ENCODE data around the gene MGAT4A. TPM values are rescaled to one million over a fixed set of nuclear protein-coding genes. Genes with fewer than 3 reads are reported as not detected.

MGAT4A gene
- total RNA-seq, 3 donors from 2014 or later: 24.8 to 33.1 (median 32.4) TPM

GRCh38 chr2:98572211-98572610 lies 158.7 kb downstream of the MGAT4A start:
- H3K4me3 Mint-ChIP-seq: no peak overlapping the region
- ATAC-seq (no peak), DNase-seq (no peak)
- H3K9me3 Mint-ChIP-seq: no peaks in the 10 kb centered on the region
- H3K27me3 Mint-ChIP-seq (ENCODE audit: low read depth): no peaks in the 10 kb centered on the region
- H3K36me3 Mint-ChIP-seq (ENCODE audit: insufficient read depth): peaks cover 33% of the 10 kb centered on the region
- H3K4me1 Mint-ChIP-seq (ENCODE audit: low read depth): no peaks in the 10 kb centered on the region

DNA sequence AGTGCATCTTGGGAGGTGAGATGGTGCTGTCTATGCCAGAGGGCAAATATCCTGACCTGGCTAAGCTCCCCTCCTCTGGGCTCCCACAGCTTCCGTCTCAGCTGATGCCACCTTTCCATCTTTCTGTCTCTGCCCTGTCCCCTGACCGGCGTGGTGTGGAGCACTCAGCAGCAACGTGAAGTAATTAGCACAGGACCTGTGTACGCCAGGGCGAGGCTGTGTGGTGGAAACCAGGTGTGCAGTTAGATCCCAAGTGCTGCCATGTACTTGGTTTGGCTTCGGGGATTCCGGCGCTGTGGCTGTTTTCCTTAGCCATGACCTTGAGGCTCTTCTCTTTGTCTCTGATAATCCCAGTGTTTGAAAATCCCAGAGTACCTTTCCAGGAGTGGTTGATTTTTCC lies 159.1 kb downstream of the MGAT4A start:
- Mint-ChIP-seq H3K27me3 (ENCODE audit: low read depth) (no peaks in the 10 kb centered on the region), H3K4me3 (no peak overlapping the region), H3K36me3 (ENCODE audit: insufficient read depth) (peaks cover 37% of the 10 kb centered on the region), H3K4me1 (ENCODE audit: low read depth) (no peaks in the 10 kb centered on the region), H3K9me3 (no peaks in the 10 kb centered on the region)
- ATAC-seq (no peak), DNase-seq (no peak)

DNA sequence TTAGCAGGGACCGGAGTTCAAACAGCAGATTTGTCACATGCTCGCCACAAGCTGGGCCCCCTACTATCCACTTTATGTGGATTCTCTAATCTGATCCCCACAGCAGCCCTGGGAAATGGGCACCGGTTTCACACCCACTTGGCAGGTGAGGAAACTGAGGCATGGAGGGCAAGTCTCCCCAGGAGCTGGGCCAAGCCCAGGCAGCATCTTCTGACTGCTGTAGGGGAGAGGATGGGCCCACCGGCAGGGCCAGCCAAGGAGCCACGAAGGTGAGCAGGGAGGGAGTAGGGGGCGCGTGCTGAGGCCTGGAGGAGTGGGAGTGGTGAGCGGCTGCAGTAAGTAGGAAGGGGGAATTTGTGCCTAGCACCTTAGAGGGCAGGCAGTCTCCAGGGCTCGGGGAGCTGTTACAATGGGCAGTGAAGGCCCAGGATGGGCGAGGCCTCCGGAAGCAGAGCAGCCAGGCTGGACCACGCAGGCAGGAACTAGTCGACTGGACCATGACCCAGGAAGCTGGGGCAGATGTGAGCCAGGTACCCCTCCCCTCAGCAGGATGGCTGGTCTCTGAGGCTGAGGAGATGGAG lies 159.7 kb downstream of the MGAT4A start:
- ATAC-seq (no peak), DNase-seq (no peak)
- no peaks in the 10 kb centered on the region for H3K9me3 Mint-ChIP-seq
- peaks cover 40% of the 10 kb centered on the region for H3K36me3 Mint-ChIP-seq (ENCODE audit: insufficient read depth)
- H3K4me3 Mint-ChIP-seq: no peak overlapping the region
- no peaks in the 10 kb centered on the region for H3K4me1 Mint-ChIP-seq (ENCODE audit: low read depth)
- no peaks in the 10 kb centered on the region for H3K27me3 Mint-ChIP-seq (ENCODE audit: low read depth)

DNA sequence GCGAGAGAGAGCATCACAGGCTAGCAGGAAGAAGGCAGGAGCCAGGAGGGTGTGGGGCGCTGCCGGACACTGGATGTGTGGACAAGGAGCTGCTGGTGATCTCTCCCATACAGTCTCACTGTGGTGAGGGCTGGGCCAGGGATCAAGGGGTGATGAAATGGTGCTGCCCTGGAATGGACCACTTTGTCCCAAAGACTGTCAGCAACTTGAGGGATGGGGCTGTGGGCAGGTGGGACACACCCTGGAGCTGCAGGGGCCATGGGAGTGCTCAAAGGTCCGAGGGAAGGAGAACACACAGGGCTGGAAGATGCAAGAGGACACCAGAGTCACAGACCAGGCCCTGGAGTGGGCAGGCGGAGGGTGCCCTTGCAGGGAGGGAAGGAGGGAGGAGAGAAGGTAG lies 160.6 kb downstream of the MGAT4A start:
- ATAC-seq (no peak), DNase-seq (no peak)
- peaks cover 42% of the 10 kb centered on the region for H3K36me3 Mint-ChIP-seq (ENCODE audit: insufficient read depth)
- no peaks in the 10 kb centered on the region for H3K4me1 Mint-ChIP-seq (ENCODE audit: low read depth)
- no peak overlapping the region for H3K4me3 Mint-ChIP-seq
- no peaks in the 10 kb centered on the region for H3K9me3 Mint-ChIP-seq
- no peaks in the 10 kb centered on the region for H3K27me3 Mint-ChIP-seq (ENCODE audit: low read depth)

- Mint-ChIP-seq H3K4me1 (ENCODE audit: low read depth) (no peaks in the 10 kb centered on the region), H3K36me3 (ENCODE audit: insufficient read depth) (peaks cover 45% of the 10 kb centered on the region), H3K4me3 (no peak overlapping the region), H3K9me3 (no peaks in the 10 kb centered on the region), H3K27me3 (ENCODE audit: low read depth) (no peaks in the 10 kb centered on the region)
- ATAC-seq: no peak
- DNase-seq: no peak
Measured at GRCh38 chr2:98569915-98570314, 161.0 kb downstream of the MGAT4A start.

DNA sequence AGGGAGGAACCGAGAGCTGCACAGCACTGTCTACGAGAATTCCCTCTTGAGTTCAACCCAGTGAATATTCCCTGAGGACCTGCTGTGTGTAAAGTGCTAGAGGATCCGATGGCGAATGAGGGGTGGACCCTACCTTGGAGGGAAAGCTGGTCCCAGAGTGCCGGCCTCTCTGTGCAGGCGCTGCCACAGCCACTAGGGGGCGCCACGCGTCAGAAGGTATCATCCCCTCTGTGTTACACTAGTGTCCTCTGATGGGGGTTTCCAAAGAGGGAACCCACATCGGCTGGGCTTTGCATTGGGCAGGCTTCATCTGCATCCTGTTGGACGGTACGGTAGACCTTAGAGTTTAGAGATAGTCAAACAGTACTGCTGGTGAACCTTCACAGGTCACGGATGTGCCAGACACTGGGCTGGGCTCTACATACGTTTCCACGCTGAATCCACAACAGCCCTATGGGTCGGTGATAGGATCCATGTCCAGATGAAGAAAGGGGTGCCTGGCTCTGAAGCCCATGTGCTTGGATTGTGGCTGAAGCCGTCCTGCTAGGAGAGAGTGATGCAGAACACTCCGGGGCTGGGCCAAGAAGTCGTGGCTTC lies 161.6 kb downstream of the MGAT4A start:
- no peaks in the 10 kb centered on the region for H3K27me3 Mint-ChIP-seq (ENCODE audit: low read depth)
- DNase-seq (peak; percentile 74), ATAC-seq (peak; percentile 81 to 88)
- H3K4me3 Mint-ChIP-seq: no peak overlapping the region
- H3K4me1 Mint-ChIP-seq (ENCODE audit: low read depth): no peaks in the 10 kb centered on the region
- peaks cover 45% of the 10 kb centered on the region for H3K36me3 Mint-ChIP-seq (ENCODE audit: insufficient read depth)
- no peaks in the 10 kb centered on the region for H3K9me3 Mint-ChIP-seq

Other genes with a start within 250 kb of the MGAT4A start
- gene COA5, start 122.6 kb downstream of the MGAT4A start, total RNA-seq: 10 to 100 TPM; 14.5 to 17.6 (median 15.9) TPM
- 10 to 100 TPM; 30.2 to 39.1 (median 35.9) TPM for gene UNC50, start 122.5 kb downstream of the MGAT4A start, total RNA-seq
- gene CRACDL, start 205.1 kb upstream of the MGAT4A start, total RNA-seq: under 1 TPM; 0.10 to 0.46 (median 0.16) TPM

Measured in activated T-cell treated with anti-CD3 and anti-CD28 coated beads, Interleukin-2, amount 50 U/mL, for 4 hours (primary cell).